Neural crest cell (in vitro differentiated cells): ENCODE data around the gene PIK3CD. TPM values are rescaled to one million over a fixed set of nuclear protein-coding genes. Genes with fewer than 3 reads are reported as not detected.

Experiments used
- DNase-seq: peaks from one replicate; pipeline ENCODE4 v3.0.0; 2021; ENCODE audit warnings: low read depth, mixed read lengths, low spot score
- H3K27ac Mint-ChIP-seq: one replicate; pipeline ENCODE4 v1.8.0; 2021; ENCODE audit warnings: mild to moderate bottlenecking, mixed read lengths; ENCODE audit not compliant: unreplicated experiment
- H3K27me3 Mint-ChIP-seq: 2 replicates; pipeline ENCODE4 v1.8.0; 2021; ENCODE audit warnings: low read depth, mild to moderate bottlenecking, mixed read lengths
- H3K36me3 Mint-ChIP-seq: 2 replicates; pipeline ENCODE4 v1.8.0; 2021; ENCODE audit warnings: low read depth, mild to moderate bottlenecking, mixed read lengths
- H3K4me1 Mint-ChIP-seq: 2 replicates; pipeline ENCODE4 v1.8.0; 2021; ENCODE audit warnings: mixed read lengths
- H3K4me3 Mint-ChIP-seq: one replicate; pipeline ENCODE4 v1.8.0; 2021; ENCODE audit warnings: mild to moderate bottlenecking, mixed read lengths
- H3K9me3 Mint-ChIP-seq: 2 replicates; pipeline ENCODE4 v1.8.0; 2021; ENCODE audit warnings: mixed read lengths
- CTCF ChIP-seq: fragments of 200-600 bp; sonication (generic); conservative IDR thresholded peaks from 2 replicates; pipeline ENCODE4 v1.5.0; 2021; ENCODE audit warnings: antibody characterized with exemption, mild to moderate bottlenecking
- total RNA-seq: library from RNA; stranded (reverse); gene quantifications from 2 replicates; pipeline ENCODE4 v1.2.1, GENCODE V29; 2021

PIK3CD gene
- total RNA-seq, 1 donor from 2014 or later: 1.9 TPM

DNA sequence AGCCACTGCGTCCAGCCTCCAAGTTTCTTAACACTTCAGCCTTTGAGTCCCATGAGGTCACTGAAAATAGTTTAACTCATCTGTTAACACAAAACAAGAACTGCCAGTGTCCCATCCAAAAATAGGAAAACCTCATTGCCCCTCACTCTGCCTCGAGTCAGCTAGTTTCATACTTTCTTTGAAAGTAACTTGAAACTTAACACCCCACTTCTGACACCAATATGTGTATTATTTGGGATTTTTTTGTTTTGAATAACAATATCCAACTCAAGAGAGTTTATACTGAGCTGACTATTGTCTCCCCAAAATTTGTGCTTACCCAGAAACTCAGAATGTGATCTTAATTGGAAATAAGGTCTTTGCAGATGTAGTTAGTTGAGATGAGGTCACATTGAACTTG, 16.9 kb upstream of the PIK3CD start:
- Mint-ChIP-seq H3K36me3 (no peaks in the 10 kb centered on the region), H3K27me3 (no peaks in the 10 kb centered on the region), H3K27ac (no peak overlapping the region), H3K4me1 (no peaks in the 10 kb centered on the region), H3K4me3 (no peak overlapping the region), H3K9me3 (no peaks in the 10 kb centered on the region)
- TF ChIP-seq CTCF: no peak
- DNase-seq: no peak

DNA sequence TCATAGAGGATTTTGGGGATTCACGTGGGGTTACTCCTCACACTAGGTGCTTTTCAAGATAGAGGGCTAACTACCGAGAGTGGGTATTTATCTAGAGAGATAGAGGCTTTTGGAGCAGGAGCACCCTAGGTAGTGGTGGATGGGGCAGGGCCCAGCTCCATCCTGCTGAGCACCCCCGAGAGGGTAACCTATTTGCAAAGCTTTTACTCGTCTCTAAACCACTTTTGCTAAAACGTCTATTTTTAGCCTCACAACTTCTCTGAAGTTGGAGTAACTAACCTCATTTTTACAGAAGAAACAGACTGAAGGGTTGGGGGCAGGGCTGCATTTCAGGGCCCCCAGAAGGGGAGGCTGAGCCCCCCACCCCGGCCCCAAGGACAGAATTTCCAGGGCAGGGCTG, 12.3 kb upstream of the PIK3CD start:
- TF ChIP-seq CTCF: no peak
- H3K9me3 Mint-ChIP-seq: no peaks in the 10 kb centered on the region
- H3K4me3 Mint-ChIP-seq: no peak overlapping the region
- DNase-seq: no peak
- peaks cover 4% of the 10 kb centered on the region for H3K27me3 Mint-ChIP-seq
- no peaks in the 10 kb centered on the region for H3K4me1 Mint-ChIP-seq
- no peak overlapping the region for H3K27ac Mint-ChIP-seq
- H3K36me3 Mint-ChIP-seq: no peaks in the 10 kb centered on the region

DNA sequence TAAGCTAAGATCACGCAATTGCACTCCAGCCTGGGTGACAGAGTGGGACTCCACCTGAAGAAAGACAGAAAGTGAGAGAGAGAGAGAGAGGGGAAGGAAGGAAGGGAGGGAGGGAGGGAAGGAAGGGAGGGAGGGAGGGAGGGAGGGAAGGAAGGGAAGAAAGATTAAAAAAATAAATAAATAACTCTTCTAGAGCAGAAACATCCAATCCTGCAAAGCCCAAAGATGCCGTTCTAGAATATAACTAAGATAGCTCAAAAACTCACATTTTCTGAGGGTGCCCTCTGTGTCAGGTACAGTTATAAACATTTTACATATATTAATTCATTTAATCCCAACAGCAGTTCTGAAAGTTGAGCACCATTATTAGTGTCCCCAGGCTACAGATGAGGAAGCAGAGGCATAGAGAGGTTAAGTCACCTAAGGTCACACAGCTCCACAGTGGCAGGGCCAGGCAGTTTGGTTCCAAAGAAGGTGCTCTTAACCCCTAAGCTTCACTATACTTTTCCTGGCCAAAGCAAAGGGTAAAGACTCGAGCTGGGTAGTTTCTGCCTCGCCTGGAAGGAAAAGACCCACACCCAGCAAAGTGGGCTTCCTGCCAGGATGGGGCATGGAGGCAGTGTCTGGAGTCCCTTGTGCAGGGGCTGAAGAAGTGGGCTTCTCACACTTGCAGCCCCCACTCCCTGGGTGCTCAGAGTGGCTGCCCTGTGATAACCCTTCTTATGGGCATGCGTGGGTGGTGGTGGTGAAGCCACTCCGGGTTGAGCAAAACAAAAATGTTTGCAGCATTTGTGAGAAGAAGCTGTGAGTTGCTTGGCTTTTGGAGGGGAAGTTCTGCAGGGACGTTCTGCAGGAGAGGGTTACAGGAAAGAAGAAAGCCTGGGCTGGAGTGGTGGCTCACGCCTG, 7.9 kb upstream of the PIK3CD start:
- TF ChIP-seq CTCF: no peak
- H3K27me3 Mint-ChIP-seq: peaks cover 16% of the 10 kb centered on the region
- no peak overlapping the region for H3K4me3 Mint-ChIP-seq
- H3K4me1 Mint-ChIP-seq: no peaks in the 10 kb centered on the region
- no peaks in the 10 kb centered on the region for H3K9me3 Mint-ChIP-seq
- no peaks in the 10 kb centered on the region for H3K36me3 Mint-ChIP-seq
- H3K27ac Mint-ChIP-seq: peak overlapping the region; percentile 78
- DNase-seq: no peak

- Mint-ChIP-seq H3K27me3 (peaks cover 32% of the 10 kb centered on the region), H3K4me1 (no peaks in the 10 kb centered on the region), H3K4me3 (no peak overlapping the region), H3K9me3 (no peaks in the 10 kb centered on the region), H3K27ac (no peak overlapping the region), H3K36me3 (no peaks in the 10 kb centered on the region)
- TF ChIP-seq CTCF: no peak
- DNase-seq: no peak
These were observed 5.5 kb upstream of the PIK3CD start for GRCh38 chr1:9646037-9646436.

DNA sequence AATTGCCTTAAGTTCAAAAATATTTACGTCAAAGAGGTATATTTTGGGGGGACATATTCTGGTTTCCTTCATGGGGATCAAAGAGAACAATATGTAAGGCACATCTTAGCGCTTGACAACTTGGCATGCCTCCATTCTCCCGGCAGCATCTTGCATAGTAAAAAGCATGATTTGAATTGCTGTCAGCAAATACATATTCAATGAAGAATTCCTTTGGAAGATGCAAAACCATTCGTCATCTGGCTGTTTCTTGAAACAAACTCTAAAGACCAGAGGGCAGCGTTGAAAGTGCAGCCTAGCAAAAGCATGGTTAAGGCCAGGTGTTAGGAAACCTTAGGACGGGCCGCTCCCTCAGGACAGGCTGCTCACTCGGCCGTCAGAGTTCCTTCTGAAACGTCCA, 3.4 kb upstream of the PIK3CD start:
- no peak for TF ChIP-seq CTCF
- Mint-ChIP-seq H3K27me3 (peaks cover 49% of the 10 kb centered on the region), H3K27ac (no peak overlapping the region), H3K9me3 (no peaks in the 10 kb centered on the region), H3K4me1 (peaks cover 4% of the 10 kb centered on the region), H3K36me3 (no peaks in the 10 kb centered on the region), H3K4me3 (no peak overlapping the region)
- DNase-seq: no peak
